GM18520 (cell line): ENCODE measurements around the gene ANXA3.
"Not testable (repeated sequence)": the region's sequence is repeated elsewhere in the genome, so short reads cannot be mapped to it uniquely, and the experiment has no call there.

Experiments
- ATAC-seq: cut with Tn5 transposase; IDR thresholded peaks from one replicate; pipeline ENCODE4 v1.9.1; 2021; ENCODE audit not compliant: unreplicated experiment

ANXA3 gene

GRCh38 chr4:78570117-78570516 is 18.5 kb downstream of the ANXA3 start:
- ATAC-seq = no peak

DNA sequence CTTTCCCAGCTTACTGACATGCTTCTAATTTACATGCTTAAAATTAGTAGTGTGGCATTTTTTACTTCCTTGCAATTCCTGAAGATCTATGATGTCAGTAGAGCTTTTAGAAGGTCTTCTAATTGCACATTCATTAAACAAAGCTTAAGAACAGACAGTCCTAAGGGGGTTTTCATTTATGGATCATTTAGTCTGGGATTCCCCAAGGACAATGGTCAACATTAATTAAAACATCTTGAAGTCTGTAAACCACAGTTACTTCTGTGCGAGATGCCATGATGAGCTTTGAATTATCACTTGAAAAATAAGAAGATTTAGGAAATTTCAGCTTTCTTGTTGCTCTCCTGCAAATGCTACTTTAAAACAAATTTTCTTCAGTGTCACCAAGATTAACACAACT is 20.2 kb downstream of the ANXA3 start:
- no peak for ATAC-seq

GRCh38 chr4:78578674-78579425 is 27.3 kb downstream of the ANXA3 start:
- no peak for ATAC-seq

GRCh38 chr4:78581618-78582017 is 30.0 kb downstream of the ANXA3 start:
- ATAC-seq = no peak

GRCh38 chr4:78584863-78585547 is 33.4 kb downstream of the ANXA3 start:
- no peak for ATAC-seq

DNA sequence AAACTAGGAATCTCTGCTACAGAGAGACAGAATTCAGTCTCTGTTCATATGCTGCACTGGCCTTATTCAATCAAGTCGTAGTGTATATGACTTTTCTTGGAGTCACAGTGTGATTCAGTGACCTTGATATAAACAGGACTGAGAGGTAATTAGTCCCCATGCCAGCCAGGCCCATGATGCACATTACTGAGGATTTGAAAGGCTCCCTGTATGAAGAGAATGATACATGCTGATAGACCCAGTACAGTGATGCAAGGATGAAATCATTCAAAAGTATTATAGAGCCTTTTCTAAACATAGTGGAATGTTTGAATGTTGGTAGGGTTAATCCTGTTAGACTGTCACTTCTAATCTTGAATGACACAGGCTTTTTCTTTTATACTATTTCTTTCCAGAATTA is 34.1 kb downstream of the ANXA3 start:
- ATAC-seq = no peak

DNA sequence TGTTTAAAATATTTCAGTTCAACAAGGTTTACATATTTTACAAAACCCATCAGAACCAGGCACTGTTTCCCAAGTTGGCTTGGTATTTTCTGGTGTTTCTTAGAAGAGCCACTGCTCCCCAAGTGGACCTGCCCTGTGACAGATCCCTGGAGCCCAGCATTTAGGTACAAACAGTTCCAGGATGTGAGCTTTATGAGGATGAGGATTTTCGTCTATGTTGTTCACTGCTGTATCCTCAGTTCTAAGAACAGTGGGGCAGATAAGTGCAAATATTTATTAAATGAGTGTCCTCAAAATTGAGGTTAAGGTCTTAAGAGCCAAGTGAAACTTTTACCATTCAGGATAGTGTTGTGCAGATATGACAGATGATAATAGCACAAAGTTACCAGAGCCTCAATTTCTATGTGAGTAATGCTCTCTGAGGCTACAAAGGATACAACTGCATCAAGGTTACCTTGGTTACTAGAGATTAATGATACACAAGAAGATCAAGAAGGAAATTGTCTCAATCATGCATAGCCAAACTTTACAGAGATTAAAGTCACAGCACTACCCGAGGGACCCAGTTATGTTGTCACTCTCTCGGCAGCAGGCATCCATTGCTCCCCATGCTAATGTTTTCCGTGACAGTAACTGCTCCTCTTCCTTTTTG is 37.5 kb downstream of the ANXA3 start:
- no peak for ATAC-seq

DNA sequence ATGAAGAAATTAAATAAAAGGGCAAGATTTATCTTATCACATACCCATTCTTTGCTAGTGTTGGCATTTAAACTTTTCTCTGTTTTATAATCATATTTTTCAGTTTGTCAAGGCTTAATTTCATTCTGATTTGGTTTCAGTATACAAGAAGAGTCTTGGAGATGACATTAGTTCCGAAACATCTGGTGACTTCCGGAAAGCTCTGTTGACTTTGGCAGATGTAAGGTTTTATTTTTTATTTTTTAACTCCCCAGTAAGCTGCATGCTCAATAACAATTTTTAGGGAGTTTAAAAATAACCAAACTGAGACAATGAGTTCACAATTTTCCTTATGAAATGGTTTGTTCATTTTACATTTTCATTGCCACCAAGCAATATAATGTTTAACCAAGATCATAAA is 39.8 kb downstream of the ANXA3 start:
- ATAC-seq = no peak

DNA sequence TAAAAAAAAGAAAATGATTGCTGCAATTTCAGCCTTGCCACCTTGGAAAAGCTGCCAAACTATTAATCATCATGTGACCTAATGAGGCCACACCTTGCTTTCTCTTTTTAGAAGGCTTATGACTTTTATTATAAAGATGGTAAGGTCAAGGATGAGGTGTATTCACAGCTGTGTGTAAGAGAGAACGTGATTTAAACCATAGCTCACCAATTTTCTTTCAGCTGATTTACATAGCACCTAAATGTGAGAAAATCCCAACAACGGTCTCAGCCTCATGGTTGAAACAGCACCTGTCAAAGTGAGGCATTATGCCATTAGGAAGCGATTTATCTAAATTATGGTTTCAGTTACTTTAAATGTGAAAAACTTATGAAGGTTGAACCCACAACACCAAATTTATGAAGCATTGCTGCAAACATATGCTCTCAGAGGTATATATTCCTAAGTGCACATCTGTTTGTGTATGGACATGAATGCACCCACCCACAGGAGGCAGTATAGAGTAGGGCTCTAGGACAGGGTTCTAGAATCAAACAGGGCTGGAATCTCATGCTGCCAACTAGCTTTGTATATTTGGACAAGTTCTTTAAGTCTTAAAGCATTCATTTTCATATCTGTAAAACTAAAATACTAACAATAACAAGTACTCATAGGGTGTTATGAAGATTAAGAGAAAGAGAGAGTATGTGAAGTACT is 40.7 kb downstream of the ANXA3 start:
- no peak for ATAC-seq

DNA sequence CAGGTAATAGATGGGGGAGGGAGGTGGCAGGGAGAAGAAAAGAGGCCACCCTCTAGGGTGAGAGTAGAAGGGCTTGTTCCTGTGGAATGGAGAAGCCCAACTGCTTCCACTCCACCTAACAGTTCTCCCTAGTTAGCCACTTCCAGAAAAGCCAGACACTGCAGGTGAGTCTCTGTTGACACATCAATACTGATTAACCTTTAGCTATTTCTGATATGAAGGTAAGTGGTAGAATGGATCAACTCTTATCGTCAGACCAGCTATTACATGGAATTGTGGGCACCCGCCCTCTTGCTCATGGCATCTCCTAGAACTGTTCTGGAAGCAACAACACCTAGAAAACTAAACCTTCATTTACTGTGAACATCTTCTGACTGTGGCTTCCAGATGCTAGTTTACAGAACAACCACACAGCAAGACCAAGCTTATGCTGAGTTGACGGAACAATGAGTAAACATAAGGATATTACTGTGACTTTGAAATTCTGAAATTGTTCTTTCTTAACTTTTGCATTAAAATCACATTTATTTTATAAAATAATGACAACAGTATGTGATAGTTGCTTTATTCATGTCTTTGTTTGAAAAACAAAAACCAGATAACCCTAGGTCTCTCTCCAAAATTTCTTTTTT is 44.7 kb downstream of the ANXA3 start:
- no peak for ATAC-seq

DNA sequence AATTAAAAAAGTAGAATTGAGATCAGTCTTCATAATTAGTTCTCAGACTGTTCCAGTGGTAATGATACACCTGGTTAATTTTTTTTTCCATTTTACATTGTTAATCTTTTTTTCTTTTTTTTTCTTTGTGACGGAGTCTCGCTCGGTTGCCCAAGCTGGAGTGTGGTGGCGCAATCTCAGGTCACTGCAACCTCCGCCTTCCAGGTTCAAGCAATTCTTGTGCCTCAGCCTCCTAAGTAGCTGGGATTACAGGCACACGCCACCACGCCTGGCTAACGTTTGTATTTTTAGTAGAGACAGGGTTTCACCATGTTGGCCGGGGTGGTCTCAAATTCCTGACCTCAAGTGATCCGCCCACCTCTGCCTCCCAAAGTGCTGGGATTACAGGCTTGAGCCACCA is 46.9 kb downstream of the ANXA3 start:
- ATAC-seq = not testable (repeated sequence)

GRCh38 chr4:78599147-78599546 is 47.6 kb downstream of the ANXA3 start:
- ATAC-seq = no peak

DNA sequence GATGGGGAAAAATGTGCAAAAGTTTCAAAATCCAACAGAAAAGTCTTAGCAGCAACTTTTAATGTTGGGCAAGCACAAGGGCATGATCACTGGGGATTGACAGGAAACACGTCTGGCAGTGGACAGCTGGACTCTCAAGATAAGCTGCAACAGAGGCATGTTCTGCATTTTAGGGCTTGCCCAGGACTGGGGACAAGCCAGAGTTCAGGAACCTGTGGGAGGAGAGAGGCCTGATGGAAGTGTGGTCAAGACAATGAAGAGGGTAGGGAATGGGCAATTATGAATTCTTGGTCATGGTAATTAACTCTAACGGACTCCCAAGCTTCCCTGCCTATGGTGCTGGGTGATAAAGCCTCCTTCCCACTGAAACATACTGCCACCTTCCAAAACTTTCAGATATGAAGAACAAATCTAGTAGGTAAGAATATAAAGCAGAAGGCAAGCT is 48.4 kb downstream of the ANXA3 start:
- no peak for ATAC-seq

DNA sequence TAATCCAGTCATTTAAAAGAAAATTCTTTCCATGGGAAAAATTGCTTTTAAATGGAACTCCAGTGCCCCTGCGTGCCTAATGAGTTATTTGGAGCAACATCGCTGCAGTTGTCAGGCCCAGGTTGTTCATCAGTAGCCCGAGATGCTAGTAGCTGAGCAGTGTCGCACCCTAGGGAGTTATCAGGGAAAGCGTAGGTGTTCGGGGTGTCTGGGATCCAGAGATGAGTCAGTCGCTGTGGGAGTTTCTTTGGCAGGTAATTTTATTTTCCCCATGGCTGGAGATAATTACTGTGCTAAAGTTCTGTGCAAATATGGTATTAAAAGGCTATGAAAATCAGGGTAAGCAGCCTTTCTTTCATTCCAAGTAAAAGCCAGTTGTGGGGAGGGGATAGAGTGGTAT is 49.4 kb downstream of the ANXA3 start:
- ATAC-seq = peak; percentile 46

DNA sequence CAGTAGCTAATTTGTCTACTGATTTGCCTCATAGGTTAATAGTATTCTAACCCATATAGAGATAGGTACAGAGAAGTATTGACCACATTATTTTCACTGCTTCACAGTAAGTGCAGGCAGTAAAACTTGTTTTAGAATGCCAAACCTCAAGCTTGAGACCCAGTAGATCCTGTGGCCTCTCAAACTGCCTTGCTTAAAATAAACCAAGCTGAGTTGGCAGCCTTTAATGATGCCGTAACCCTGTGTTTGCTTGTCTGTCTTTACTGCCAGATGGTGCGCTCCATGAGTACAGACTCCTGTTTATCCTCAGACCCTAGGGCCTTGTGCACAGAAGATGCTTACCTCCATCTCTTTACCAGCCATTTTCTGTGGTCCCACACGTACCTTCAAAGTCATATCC is 50.8 kb downstream of the ANXA3 start:
- no peak for ATAC-seq

DNA sequence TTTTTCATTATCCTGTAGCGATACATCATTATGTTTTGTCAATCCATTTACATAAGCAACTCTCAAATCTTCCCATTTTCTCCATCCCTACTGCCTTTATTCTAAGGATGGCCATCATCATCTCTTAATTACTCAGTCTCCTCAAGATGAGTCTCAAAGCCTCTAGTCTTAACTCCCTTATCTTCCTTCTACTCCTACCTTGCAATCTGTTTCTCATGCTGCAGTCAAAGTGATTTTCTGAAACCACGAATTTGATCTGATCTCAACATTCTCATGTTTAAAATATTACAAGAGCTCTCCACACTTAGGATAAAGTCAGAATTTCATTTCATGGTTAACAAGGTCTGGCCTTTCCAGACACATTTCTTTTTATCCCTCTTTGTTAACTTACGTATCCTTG is 51.8 kb downstream of the ANXA3 start:
- ATAC-seq = no peak

DNA sequence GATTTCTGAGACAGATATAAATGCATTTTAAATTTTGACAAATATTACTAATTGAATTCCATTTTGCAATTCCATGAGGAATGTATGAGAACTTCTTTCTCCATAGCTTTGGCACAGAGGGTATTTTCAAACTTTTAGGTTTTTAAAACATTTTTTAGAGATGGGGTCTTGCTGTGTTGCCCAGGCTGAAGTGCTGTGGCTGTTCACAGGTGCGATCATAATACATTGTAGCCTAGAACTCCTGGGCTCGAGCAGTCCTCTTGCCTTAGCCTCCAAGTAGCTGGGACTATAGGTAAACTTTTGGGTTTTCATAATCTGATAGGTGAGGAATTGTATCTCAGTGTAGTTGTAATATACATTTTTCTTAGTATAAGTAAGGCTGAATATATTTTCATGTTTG is 53.4 kb downstream of the ANXA3 start:
- no peak for ATAC-seq

GRCh38 chr4:78606035-78606434 is 54.5 kb downstream of the ANXA3 start:
- no peak for ATAC-seq

GRCh38 chr4:78606530-78607095 is 55.0 kb downstream of the ANXA3 start:
- no peak for ATAC-seq

- ATAC-seq = no peak
Observed at GRCh38 chr4:78608684-78609083, 57.1 kb downstream of the ANXA3 start.

- ATAC-seq = no peak
Observed at GRCh38 chr4:78609580-78609979, 58.0 kb downstream of the ANXA3 start.
